IMR-90 (cell line): ENCODE measurements around the gene SUDS3. TPM values are rescaled to one million over a fixed set of nuclear protein-coding genes. Genes with fewer than 3 reads are reported as not detected.
A peak's percentile ranks its signal among the peaks of the same experiment; 100 is the strongest.

Experiments
- ATAC-seq: fragments of 200-7000 bp; cut with Tn5 transposase; 2 replicates; pipeline ENCODE4 v1.9.1; 2020; ENCODE audit warnings: low read depth, mild to moderate bottlenecking, moderate library complexity
- BruUV-seq: library from RNA; stranded (reverse); fragments of 400-500 nt; replicated peaks from 2 replicates; lab custom pipeline; 2021; lab: Mats Ljungman, UMichigan
- CTCF ChIA-PET: fragments of 300-600 bp; formaldehyde crosslinking; extraction: SDS; loops from one replicate; lab custom pipeline; 2021; ENCODE audit warnings: antibody characterized with exemption; lab: Yijun Ruan, JAX
- POLR2A ChIA-PET: fragments of 300-600 bp; sonication (Branson Sonifier 250); formaldehyde crosslinking; loops from one replicate; lab custom pipeline; 2022; ENCODE audit warnings: antibody characterized with exemption; ENCODE audit not compliant: unreplicated experiment; lab: Charles Lee
- DNase-seq: peaks from one replicate; pipeline ENCODE4 v3.0.0; 2013
- H2AFZ ChIP-seq: replicated peaks from 2 replicates; pipeline ENCODE3; 2013; ENCODE audit warnings: low read length, mild to moderate bottlenecking; ENCODE audit not compliant: poor library complexity
- H2AK5ac ChIP-seq: 2 replicates; pipeline ENCODE4 v1.6.1; 2013; ENCODE audit warnings: low read depth, low read length, inconsistent platforms
- H2AK9ac ChIP-seq: replicated peaks from 2 replicates; pipeline ENCODE3; 2013; ENCODE audit warnings: mild to moderate bottlenecking, low read depth, low read length, moderate library complexity; ENCODE audit not compliant: poor library complexity
- H2BK120ac ChIP-seq: 2 replicates; pipeline ENCODE4 v1.6.1; 2013; ENCODE audit warnings: low read depth, low read length, inconsistent platforms
- H2BK15ac ChIP-seq: 3 replicates; pipeline ENCODE4 v1.6.1; 2013; ENCODE audit warnings: low read depth, low read length, inconsistent platforms
- H2BK20ac ChIP-seq: 2 replicates; pipeline ENCODE4 v1.6.1; 2013; ENCODE audit warnings: low read depth, mild to moderate bottlenecking, inconsistent platforms, low read length, moderate library complexity
- H2BK5ac ChIP-seq: 2 replicates; pipeline ENCODE4 v1.6.1; 2013; ENCODE audit warnings: mild to moderate bottlenecking, low read depth, low read length, inconsistent platforms; ENCODE audit not compliant: poor library complexity, severe bottlenecking
- H3K14ac ChIP-seq: replicated peaks from 2 replicates; pipeline ENCODE4 v1.6.1; 2013; ENCODE audit warnings: low read depth, low read length, inconsistent platforms
- H3K18ac ChIP-seq: 2 replicates; pipeline ENCODE4 v1.6.1; 2013; ENCODE audit warnings: low read depth, low read length, control low read depth
- H3K23ac ChIP-seq: 2 replicates; pipeline ENCODE4 v1.6.1; 2013; ENCODE audit warnings: low read depth, low read length, inconsistent platforms
- H3K27ac ChIP-seq: 2 replicates; pipeline ENCODE4 v1.5.1; 2013; ENCODE audit warnings: mild to moderate bottlenecking, control low read depth, low read length; ENCODE audit not compliant: insufficient read depth
- H3K27me3 ChIP-seq: 2 replicates; pipeline ENCODE4 v1.6.1; 2013; ENCODE audit warnings: low read length; ENCODE audit not compliant: control insufficient read depth, insufficient read depth
- H3K36me3 ChIP-seq: 2 replicates; pipeline ENCODE4 v1.6.1; 2013; ENCODE audit warnings: low read length, mixed read lengths; ENCODE audit not compliant: control insufficient read depth, insufficient read depth
- H3K4ac ChIP-seq: 2 replicates; pipeline ENCODE4 v1.6.1; 2013; ENCODE audit warnings: low read depth, low read length, inconsistent platforms
- H3K4me1 ChIP-seq: 2 replicates; pipeline ENCODE4 v1.6.1; 2013; ENCODE audit warnings: low read length, mixed read lengths; ENCODE audit not compliant: control insufficient read depth, insufficient read depth
- H3K4me2 ChIP-seq: 2 replicates; pipeline ENCODE4 v1.6.1; 2013; ENCODE audit warnings: low read depth, mild to moderate bottlenecking, control low read depth, low read length, moderate library complexity
- H3K4me3 ChIP-seq: 2 replicates; pipeline ENCODE4 v1.5.1; 2013; ENCODE audit warnings: low read depth, mild to moderate bottlenecking, control low read depth, low read length, moderate library complexity; ENCODE audit not compliant: insufficient read depth
- H3K56ac ChIP-seq: 2 replicates; pipeline ENCODE4 v1.6.1; 2013; ENCODE audit warnings: low read length, inconsistent platforms; ENCODE audit not compliant: insufficient read depth; ENCODE audit errors: extremely low read depth
- H3K79me1 ChIP-seq, 2 experiments: 2 replicates each; pipeline ENCODE4 v1.6.1; 2013; ENCODE audit warnings: low read length in 2 of 2, inconsistent platforms in 1 of 2, low read depth in 1 of 2
- H3K9ac ChIP-seq: 2 replicates; pipeline ENCODE4 v1.6.1; 2013; ENCODE audit warnings: low read depth, low read length, control low read depth
- H3K9me1 ChIP-seq: 2 replicates; pipeline ENCODE4 v1.6.1; 2013; ENCODE audit warnings: low read length, inconsistent platforms; ENCODE audit not compliant: insufficient read depth
- H3K9me3 ChIP-seq: 2 replicates; pipeline ENCODE4 v1.6.1; 2013; ENCODE audit warnings: low read length; ENCODE audit not compliant: control insufficient read depth, insufficient read depth
- H4K20me1 ChIP-seq: 2 replicates; pipeline ENCODE4 v1.6.1; 2013; ENCODE audit warnings: low read length, inconsistent platforms; ENCODE audit not compliant: insufficient read depth
- H4K5ac ChIP-seq: 2 replicates; pipeline ENCODE4 v1.6.1; 2013; ENCODE audit warnings: mild to moderate bottlenecking, low read depth, low read length, control low read depth
- H4K8ac ChIP-seq, 2 experiments: 2 replicates each; pipeline ENCODE4 v1.6.1; 2013; ENCODE audit warnings: low read depth in 2 of 2, low read length in 2 of 2, control low read depth in 1 of 2, inconsistent platforms in 1 of 2
- H4K91ac ChIP-seq: 2 replicates; pipeline ENCODE4 v1.6.1; 2013; ENCODE audit warnings: low read depth, low read length, inconsistent platforms; ENCODE audit not compliant: insufficient read depth
- CHD1 ChIP-seq: IDR thresholded peaks from 2 replicates; pipeline ENCODE4 v1.6.1; 2012; ENCODE audit warnings: low read depth, low read length, improper control_type of control experiment
- MAFK ChIP-seq: IDR thresholded peaks from 2 replicates; pipeline ENCODE4 v1.6.1; 2012; ENCODE audit warnings: low read depth, low read length, improper control_type of control experiment
- MXI1 ChIP-seq: IDR thresholded peaks from 2 replicates; pipeline ENCODE4 v1.6.1; 2012; ENCODE audit warnings: low read depth, mild to moderate bottlenecking, low read length, moderate library complexity, borderline replicate concordance
- NFE2L2 ChIP-seq: fragments of 150-350 bp; IDR thresholded peaks from 2 replicates; pipeline ENCODE4 v1.6.1; 2016; ENCODE audit warnings: low read depth, mild to moderate bottlenecking, low read length
- POLR2A ChIP-seq: IDR thresholded peaks from 2 replicates; pipeline ENCODE4 v1.6.1; 2012; ENCODE audit warnings: mild to moderate bottlenecking, low read depth, low read length
- RAD21 ChIP-seq: IDR thresholded peaks from 2 replicates; pipeline ENCODE4 v1.6.1; 2012; ENCODE audit warnings: low read length, improper control_type of control experiment
- RCOR1 ChIP-seq: IDR thresholded peaks from 2 replicates; pipeline ENCODE4 v1.6.1; 2012; ENCODE audit warnings: mild to moderate bottlenecking, low read length, improper control_type of control experiment; ENCODE audit not compliant: insufficient replicate concordance
- RFX5 ChIP-seq: IDR thresholded peaks from 2 replicates; pipeline ENCODE4 v1.8.0; 2012; ENCODE audit warnings: low read depth, mild to moderate bottlenecking, low read length, moderate library complexity
- SMC3 ChIP-seq: fragments of 150-350 bp; IDR thresholded peaks from 2 replicates; pipeline ENCODE4 v1.6.1; 2016; ENCODE audit warnings: low read depth, mild to moderate bottlenecking, antibody characterized with exemption, low read length, moderate library complexity
- WGBS, 2 experiments: methylation state at CpG; one replicate each; pipeline versions ENCODE4 v1.1.5 to v1.1.7; 2013; ENCODE audit warnings: missing lambda C conversion rate in 2 of 2; ENCODE audit not compliant: insufficient read length in 1 of 2; ENCODE audit errors: extremely low coverage in 2 of 2; 5-methylcytosine and 5-hydroxymethylcytosine counted together
- dilution Hi-C: fragments of 300-500 bp; cut with HindIII; formaldehyde crosslinking; loops from one replicate; pipeline ENCODE4 v1.14.3; 2018; ENCODE audit warnings: low sequenced_read_pairs; ENCODE audit not compliant: unreplicated experiment
- in situ Hi-C: fragments of 300-500 bp; cut with MboI; formaldehyde crosslinking; loops from 3 replicates; pipeline ENCODE4 v1.14.3; 2019; ENCODE audit warnings: low sequenced_read_pairs, inconsistent platforms, mixed read lengths
- intact Hi-C: fragments of 100-400 bp; cut with micrococcal nuclease; formaldehyde crosslinking; loops from 2 replicates; pipeline ENCODE4 v1.10.0; 2022
- polyA plus RNA-seq, 3 experiments: library from polyadenylated mRNA; depleted of rRNA; stranded (reverse); fragments of >200 nt; gene quantifications; 2 replicates each; pipeline ENCODE4 v1.2.3, GENCODE V29; 2012; ENCODE audit warnings: low replicate concordance in 1 of 3
- total RNA-seq: library from RNA; depleted of rRNA; stranded (reverse); fragments of >200 nt; gene quantifications from 2 replicates; pipeline ENCODE4 v1.2.3, GENCODE V29; 2012
- TF ChIP-seq, protein P1 (sequence below): conservative IDR thresholded peaks from 2 replicates; pipeline ENCODE4 v1.5.1; 2012; ENCODE audit warnings: mild to moderate bottlenecking, low read depth, low read length, improper control_type of control experiment
- TF ChIP-seq, protein P2 (sequence below): fragments of 150-350 bp; IDR thresholded peaks from 2 replicates; pipeline ENCODE4 v1.6.1; 2017; ENCODE audit warnings: mild to moderate bottlenecking, antibody characterized with exemption, low read length, low read depth
- TF ChIP-seq, protein P3 (sequence below): fragments of 150-350 bp; IDR thresholded peaks from 2 replicates; pipeline ENCODE4 v1.6.1; 2016; ENCODE audit warnings: low read depth, mild to moderate bottlenecking, low read length, moderate library complexity, borderline replicate concordance

Gene SUDS3
- total and polyA plus RNA-seq, 2 of the 4 experiments (the other 2 are of a cell fraction) = 13.4 to 13.8 TPM

DNA sequence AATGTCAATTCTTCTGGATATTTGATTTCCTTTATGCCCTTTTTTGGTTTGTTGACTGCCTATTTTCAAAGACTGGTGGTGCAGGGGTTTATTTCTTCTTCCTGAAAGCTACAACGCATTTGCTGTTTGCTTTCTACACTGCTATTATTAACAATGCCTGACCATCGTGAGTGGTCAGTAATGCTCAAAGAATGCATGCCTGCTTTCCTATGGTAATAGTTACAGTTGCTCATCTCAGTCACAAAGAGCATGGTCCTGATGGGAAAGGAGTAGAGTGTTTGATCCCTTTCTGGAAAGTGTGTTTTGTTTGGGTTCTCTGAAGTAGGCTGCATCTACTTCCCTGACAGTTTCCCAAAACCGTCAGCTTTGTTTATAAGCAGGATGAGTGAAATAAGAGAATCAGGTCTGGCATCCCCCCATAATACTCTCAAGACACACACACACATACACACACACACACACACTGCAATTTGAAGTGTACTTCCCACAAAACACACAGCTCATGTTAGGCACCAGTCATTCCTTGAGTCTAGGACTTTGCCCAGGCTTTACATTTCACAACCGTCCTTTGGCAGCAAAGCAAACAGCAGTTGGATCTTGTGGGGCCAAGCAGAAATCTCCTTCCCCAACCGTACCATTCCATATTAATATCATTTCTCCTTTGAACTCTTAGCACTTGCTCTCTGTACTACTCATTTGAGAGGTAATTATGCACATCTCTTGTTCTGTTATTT, 56.6 kb downstream of the SUDS3 start:
- H2BK20ac ChIP-seq = no peak overlapping the region
- H2AK9ac ChIP-seq = no peak overlapping the region
- H4K20me1 ChIP-seq = no peaks in the 10 kb centered on the region
- no peak overlapping the region for H3K23ac ChIP-seq
- H3K36me3 ChIP-seq = no peaks in the 10 kb centered on the region
- no peak overlapping the region for H3K18ac ChIP-seq
- ChIA-PET POLR2A (no interaction called here), CTCF (interaction anchor here (0.8 kb wide), 1 partner anchor 1654 kb away, joined by 3 read pairs; no protein-coding TSS in a partner anchor)
- H3K27ac ChIP-seq = no peak overlapping the region
- intact Hi-C loops = no loop called here
- no peak overlapping the region for H2BK120ac ChIP-seq
- H3K9ac ChIP-seq = no peak overlapping the region
- no peaks in the 10 kb centered on the region; the same call in 1 of the 2 replicates for H3K9me1 ChIP-seq
- no peaks in the 10 kb centered on the region for H3K27me3 ChIP-seq
- no peak overlapping the region for H3K14ac ChIP-seq
- ATAC-seq = peak; percentile 80
- H3K4ac ChIP-seq = no peak overlapping the region
- no peak overlapping the region for H2BK5ac ChIP-seq
- in situ Hi-C loops = no loop called here
- H3K9me3 ChIP-seq = no peaks in the 10 kb centered on the region
- H4K8ac ChIP-seq = no peak overlapping the region
- no peak overlapping the region for H2AK5ac ChIP-seq
- dilution Hi-C loops = no loop called here
- no peak overlapping the region for H2AFZ ChIP-seq
- no peaks in the 10 kb centered on the region for H3K79me1 ChIP-seq
- no TSS peak for BruUV-seq
- no CpG with 5 or more reads among the region's 5 CpGs for WGBS, 2 experiments
- H3K4me3 ChIP-seq = no peak overlapping the region
- DNase-seq = peak; percentile 50
- H2BK15ac ChIP-seq = no peak overlapping the region
- H3K4me2 ChIP-seq = no peak overlapping the region
- TF ChIP-seq RAD21 = no peak
- TF ChIP-seq, protein P1, sequence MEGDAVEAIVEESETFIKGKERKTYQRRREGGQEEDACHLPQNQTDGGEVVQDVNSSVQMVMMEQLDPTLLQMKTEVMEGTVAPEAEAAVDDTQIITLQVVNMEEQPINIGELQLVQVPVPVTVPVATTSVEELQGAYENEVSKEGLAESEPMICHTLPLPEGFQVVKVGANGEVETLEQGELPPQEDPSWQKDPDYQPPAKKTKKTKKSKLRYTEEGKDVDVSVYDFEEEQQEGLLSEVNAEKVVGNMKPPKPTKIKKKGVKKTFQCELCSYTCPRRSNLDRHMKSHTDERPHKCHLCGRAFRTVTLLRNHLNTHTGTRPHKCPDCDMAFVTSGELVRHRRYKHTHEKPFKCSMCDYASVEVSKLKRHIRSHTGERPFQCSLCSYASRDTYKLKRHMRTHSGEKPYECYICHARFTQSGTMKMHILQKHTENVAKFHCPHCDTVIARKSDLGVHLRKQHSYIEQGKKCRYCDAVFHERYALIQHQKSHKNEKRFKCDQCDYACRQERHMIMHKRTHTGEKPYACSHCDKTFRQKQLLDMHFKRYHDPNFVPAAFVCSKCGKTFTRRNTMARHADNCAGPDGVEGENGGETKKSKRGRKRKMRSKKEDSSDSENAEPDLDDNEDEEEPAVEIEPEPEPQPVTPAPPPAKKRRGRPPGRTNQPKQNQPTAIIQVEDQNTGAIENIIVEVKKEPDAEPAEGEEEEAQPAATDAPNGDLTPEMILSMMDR = no peak
- TF ChIP-seq, protein P2, sequence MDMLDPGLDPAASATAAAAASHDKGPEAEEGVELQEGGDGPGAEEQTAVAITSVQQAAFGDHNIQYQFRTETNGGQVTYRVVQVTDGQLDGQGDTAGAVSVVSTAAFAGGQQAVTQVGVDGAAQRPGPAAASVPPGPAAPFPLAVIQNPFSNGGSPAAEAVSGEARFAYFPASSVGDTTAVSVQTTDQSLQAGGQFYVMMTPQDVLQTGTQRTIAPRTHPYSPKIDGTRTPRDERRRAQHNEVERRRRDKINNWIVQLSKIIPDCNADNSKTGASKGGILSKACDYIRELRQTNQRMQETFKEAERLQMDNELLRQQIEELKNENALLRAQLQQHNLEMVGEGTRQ = no peak
- TF ChIP-seq SMC3 = no peak
- TF ChIP-seq RCOR1 = no peak
- TF ChIP-seq, protein P3, sequence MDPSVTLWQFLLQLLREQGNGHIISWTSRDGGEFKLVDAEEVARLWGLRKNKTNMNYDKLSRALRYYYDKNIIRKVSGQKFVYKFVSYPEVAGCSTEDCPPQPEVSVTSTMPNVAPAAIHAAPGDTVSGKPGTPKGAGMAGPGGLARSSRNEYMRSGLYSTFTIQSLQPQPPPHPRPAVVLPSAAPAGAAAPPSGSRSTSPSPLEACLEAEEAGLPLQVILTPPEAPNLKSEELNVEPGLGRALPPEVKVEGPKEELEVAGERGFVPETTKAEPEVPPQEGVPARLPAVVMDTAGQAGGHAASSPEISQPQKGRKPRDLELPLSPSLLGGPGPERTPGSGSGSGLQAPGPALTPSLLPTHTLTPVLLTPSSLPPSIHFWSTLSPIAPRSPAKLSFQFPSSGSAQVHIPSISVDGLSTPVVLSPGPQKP = no peak
- no peak for TF ChIP-seq CHD1
- TF ChIP-seq POLR2A = no peak
- no peak for TF ChIP-seq MXI1
- TF ChIP-seq MAFK = no peak
- TF ChIP-seq RFX5 = no peak
- no peak for TF ChIP-seq NFE2L2
- no peak overlapping the region for H4K91ac ChIP-seq
- no peak overlapping the region for H4K5ac ChIP-seq
- peaks cover 4% of the 10 kb centered on the region; the same call in 1 of the 2 replicates for H3K4me1 ChIP-seq
- H3K56ac ChIP-seq = no peak overlapping the region
